Right lobe of liver (tissue), 6 donors: ENCODE data around the gene PRR5. TPM values are rescaled to one million over a fixed set of nuclear protein-coding genes. Genes with fewer than 3 reads are reported as not detected.
A peak's percentile ranks its signal among the peaks of the same experiment; 100 is the strongest.

Experiments
- ATAC-seq, 4 donors: fragments of 200-7000 bp; cut with Tn5 transposase; one replicate each; pipeline ENCODE4 v1.9.1; 2020; ENCODE audit warnings: mild to moderate bottlenecking in 4 of 4, moderate library complexity in 4 of 4
- DNase-seq, 3 donors: peaks; one replicate each; pipeline ENCODE4 v3.0.0-alpha.2; 2020
- H3K27ac ChIP-seq, 3 donors: fragments of 200-600 bp; one replicate each; pipeline ENCODE4 v1.8.0; 2022
- H3K27me3 ChIP-seq, 2 donors: fragments of 200-600 bp; one replicate each; pipeline ENCODE4 v1.8.0; 2022
- H3K36me3 ChIP-seq, 4 donors: fragments of 200-600 bp; sonication (generic) in 1 of 4; one replicate each; pipeline versions ENCODE4 v1.5.1 to v1.8.0; 2017 to 2022; ENCODE audit warnings: control low read depth in 1 of 4
- H3K4me1 ChIP-seq, 4 donors: fragments of 200-600 bp; sonication (generic) in 1 of 4; one replicate each; pipeline versions ENCODE4 v1.5.1 to v1.8.0; 2017 to 2022; ENCODE audit warnings: control low read depth in 1 of 4
- H3K4me3 ChIP-seq, 3 donors: fragments of 200-600 bp; one replicate each; pipeline ENCODE4 v1.8.0; 2022
- H3K9me3 ChIP-seq, 4 donors: fragments of 200-600 bp; sonication (generic) in 1 of 4; one replicate each; pipeline versions ENCODE4 v1.5.1 to v1.8.0; 2017 to 2022; ENCODE audit warnings: control low read depth in 1 of 4
- POLR2A ChIP-seq: fragments of 450-650 bp; IDR thresholded peaks from one replicate; pipeline ENCODE4 v1.6.1; 2017; ENCODE audit warnings: antibody characterized with exemption, mild to moderate bottlenecking
- WGBS: methylation state at CpG from one replicate; pipeline ENCODE4 v1.1.6; 2018; ENCODE audit warnings: low coverage, low lambda C conversion rate; ENCODE audit not compliant: insufficient coverage; ENCODE audit errors: missing lambda C conversion rate; 5-methylcytosine and 5-hydroxymethylcytosine counted together
- intact Hi-C, 2 donors: fragments of 100-400 bp; cut with DNase I; formaldehyde crosslinking; loops; one replicate each; pipeline versions ENCODE4 v1.11.2 to v1.14.1; 2022
- total RNA-seq, 6 experiments: library from RNA; depleted of rRNA in 2 of 6; stranded (reverse); fragments of >200 nt in 2 of 6; fragmentation: NEBNext Ultra II Directional in 3 of 6; extraction: Animal tissue kit (Norgen Biotek cat#: 25700) in 3 of 6; gene quantifications; one replicate each; pipeline versions ENCODE4 v1.1.0 to v1.2.4, GENCODE V29; 2016 to 2023
- TF ChIP-seq, protein P1 (sequence below), 4 donors: fragments of 200-600 bp in 3 of 4; fragments of 450-650 bp in 1 of 4; IDR thresholded peaks; one replicate each; pipeline versions ENCODE4 v1.5.1 to v1.8.0; 2016 to 2022; ENCODE audit warnings: antibody characterized with exemption in 4 of 4, mild to moderate bottlenecking in 2 of 4
- donor health status: DM: no; HTN: yes; CAD: no.
- donor health status: DM: no; HTN: no; CAD: no.
- donor health status: DM: no; HTN: no; CAD: no.
- donor health status: DM: no; HTN: yes; CAD: no.
- donor health status: DM: no; HTN: yes; CAD: no.

Gene PRR5
- total RNA-seq, 6 experiments from 2014 or later = 14.1 to 25.3 (median 20.2) TPM

DNA sequence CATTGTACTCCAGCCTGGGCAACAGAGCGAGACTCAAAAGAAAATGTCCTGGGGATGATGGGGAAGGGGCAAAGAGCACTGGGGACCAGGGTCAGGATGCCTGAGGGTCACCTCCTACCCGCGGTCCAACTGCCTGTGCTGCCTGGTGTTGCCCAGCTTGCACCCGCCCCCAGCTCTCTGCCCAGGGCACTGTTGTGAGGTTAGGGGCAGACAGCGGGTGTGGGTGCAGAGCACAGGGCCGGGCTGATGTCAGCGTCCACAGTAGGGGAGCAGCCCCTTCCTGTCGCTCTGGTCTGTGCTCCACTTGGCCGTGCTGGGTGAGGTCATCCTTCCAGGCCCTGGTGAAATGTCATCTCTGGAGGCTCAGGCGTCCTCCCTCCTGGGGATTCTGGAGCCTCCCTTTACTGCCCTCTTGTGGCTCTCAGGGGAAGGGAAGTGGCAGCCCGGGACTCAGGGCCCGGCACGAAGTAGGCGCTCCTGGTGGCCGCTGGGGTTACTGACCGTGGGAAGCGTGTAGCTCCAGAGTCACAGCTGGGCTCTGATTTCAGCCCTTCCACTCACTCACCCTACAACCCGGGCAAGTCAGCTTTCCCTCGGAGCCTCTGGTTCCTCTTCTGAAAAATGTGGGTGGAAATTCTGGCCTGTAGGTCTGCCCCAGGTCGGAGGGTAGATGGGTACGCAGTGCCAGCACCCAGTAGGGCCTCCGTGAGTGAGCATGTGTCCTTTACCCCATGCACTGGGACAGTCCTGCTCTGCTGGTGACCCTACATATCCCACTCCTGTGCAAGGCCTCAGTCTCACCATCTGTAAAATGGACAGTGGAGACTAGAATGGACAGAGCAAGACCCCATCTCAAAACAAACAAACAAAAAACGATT, 17.3 kb upstream of the PRR5 start:
- Histone ChIP-seq H3K27ac (no peak overlapping the region), H3K4me3 (no peak overlapping the region), H3K36me3 (no peaks in the 10 kb centered on the region), H3K4me1 (peaks cover 0 to 2% (median 0%) of the 10 kb centered on the region in 4 donors), H3K27me3 (no peaks in the 10 kb centered on the region), H3K9me3 (no peaks in the 10 kb centered on the region)
- TF ChIP-seq, protein P1, sequence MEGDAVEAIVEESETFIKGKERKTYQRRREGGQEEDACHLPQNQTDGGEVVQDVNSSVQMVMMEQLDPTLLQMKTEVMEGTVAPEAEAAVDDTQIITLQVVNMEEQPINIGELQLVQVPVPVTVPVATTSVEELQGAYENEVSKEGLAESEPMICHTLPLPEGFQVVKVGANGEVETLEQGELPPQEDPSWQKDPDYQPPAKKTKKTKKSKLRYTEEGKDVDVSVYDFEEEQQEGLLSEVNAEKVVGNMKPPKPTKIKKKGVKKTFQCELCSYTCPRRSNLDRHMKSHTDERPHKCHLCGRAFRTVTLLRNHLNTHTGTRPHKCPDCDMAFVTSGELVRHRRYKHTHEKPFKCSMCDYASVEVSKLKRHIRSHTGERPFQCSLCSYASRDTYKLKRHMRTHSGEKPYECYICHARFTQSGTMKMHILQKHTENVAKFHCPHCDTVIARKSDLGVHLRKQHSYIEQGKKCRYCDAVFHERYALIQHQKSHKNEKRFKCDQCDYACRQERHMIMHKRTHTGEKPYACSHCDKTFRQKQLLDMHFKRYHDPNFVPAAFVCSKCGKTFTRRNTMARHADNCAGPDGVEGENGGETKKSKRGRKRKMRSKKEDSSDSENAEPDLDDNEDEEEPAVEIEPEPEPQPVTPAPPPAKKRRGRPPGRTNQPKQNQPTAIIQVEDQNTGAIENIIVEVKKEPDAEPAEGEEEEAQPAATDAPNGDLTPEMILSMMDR (IDR thresholded peaks at IDR 0.05) = peak; percentile 95 to 99 (median 98)
- no peak for TF ChIP-seq POLR2A
- ATAC-seq (peak; percentile 95 to 98 (median 96)), DNase-seq (peak; percentile 79 to 85 (median 83))
- intact Hi-C loops = no loop called here
- 11% methylated on average over 5 of the region's 23 CpGs for WGBS

DNA sequence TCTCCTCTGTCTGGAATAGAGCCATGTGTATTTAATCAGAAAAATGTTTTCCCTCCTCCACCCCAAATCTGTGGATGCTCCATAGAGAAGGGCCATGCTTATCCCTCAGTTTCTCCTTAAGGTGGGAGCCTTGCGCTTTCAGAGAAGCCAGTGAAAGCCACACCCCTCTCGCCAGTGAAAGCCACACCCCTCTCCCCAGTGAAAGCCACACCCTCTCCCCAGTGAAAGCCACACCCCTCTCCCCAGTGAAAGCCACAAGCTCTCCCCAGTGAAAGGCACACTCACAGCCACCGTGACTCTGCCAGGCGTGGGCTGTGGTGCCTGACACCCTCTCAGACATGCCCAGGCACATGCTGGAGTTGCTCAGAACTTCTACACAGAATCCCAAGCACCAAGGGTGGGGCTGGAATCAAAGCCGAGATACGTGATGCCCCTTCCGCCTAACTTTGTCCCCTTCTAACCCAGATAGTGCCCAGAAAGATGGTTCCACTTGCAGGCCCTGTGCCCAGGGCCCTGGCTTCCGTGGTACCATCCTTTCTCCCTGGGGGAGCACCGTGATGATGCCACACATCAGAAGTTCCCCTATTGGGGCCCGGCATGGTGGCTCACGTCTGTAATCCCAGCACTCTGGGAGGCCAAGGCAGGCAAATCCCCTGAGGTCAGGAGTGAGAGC, 16.5 kb upstream of the PRR5 start:
- WGBS = 23% methylated on average over 4 of the region's 11 CpGs
- DNase-seq (no peak), ATAC-seq (peak; percentile 43 to 58 (median 44))
- Histone ChIP-seq H3K4me1 (peaks cover 0 to 2% (median 0%) of the 10 kb centered on the region in 4 donors), H3K27me3 (no peaks in the 10 kb centered on the region), H3K4me3 (no peak overlapping the region), H3K27ac (no peak overlapping the region), H3K36me3 (no peaks in the 10 kb centered on the region), H3K9me3 (no peaks in the 10 kb centered on the region)
- TF ChIP-seq, protein P1 (IDR thresholded peaks at IDR 0.05) = no peak
- TF ChIP-seq POLR2A = no peak
- intact Hi-C loops = no loop called here

DNA sequence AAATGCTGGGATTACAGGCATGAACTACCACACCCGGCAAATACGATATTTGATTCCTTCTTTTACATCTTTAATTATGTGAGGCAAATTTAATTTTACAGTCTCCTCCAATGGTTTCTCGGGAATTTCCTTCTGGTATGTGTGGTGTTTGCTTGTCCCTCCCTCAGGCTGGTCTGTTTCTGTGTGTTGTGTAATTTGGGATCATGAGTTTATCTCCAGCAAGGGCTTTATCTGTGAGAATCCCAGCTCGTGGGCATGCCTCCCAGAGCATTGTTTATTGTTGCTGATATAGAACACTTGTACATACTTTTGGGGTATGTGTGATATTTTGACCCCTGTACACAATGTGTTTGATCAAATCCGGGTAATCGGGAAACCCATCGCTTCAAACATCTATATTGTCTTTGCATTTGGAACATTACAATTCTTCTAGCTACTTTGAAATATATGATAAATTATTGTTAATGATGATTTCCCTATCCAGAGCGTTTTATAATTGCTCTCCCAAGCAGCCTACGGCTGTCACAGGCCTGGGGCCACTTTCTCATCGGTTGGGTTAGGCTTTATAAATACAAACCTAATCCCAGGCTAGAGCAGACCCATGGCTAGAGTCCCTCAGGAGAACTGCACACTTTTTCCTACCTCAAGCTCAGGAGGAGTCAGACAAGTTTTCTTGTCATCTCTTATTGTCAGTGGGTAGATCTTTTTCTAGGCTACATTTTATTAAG, 15.0 kb upstream of the PRR5 start:
- Histone ChIP-seq H3K27me3 (no peaks in the 10 kb centered on the region), H3K9me3 (no peaks in the 10 kb centered on the region), H3K4me3 (no peak overlapping the region), H3K27ac (no peak overlapping the region), H3K36me3 (no peaks in the 10 kb centered on the region), H3K4me1 (peaks cover 0 to 2% (median 0%) of the 10 kb centered on the region in 4 donors)
- DNase-seq (no peak), ATAC-seq (no peak)
- WGBS = 33% methylated on average over 10 of the region's 10 CpGs
- TF ChIP-seq, protein P1 (IDR thresholded peaks at IDR 0.05) = no peak
- TF ChIP-seq POLR2A = no peak
- intact Hi-C loops = no loop called here

DNA sequence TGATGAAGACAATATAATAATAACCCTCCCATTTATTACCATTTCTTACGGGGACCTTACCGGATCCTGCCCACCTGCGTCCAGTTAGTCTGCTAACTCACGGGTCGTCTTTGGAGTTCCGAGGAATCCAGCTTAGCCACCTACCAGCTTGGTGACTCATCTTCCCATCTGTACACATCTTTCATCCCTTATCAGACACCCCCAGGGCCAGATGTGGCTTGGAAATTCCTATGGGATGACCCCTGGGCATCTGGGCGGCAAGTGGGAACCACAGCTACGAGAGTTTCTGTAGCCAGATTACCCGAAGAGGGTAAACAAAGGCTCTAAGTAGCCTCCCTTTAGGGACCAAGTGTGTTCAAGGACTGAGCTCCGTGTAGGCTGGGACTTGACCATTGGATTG, 12.8 kb upstream of the PRR5 start:
- intact Hi-C loops = no loop called here
- 82% methylated on average over 9 of the region's 10 CpGs for WGBS
- no peaks in the 10 kb centered on the region for H3K9me3 ChIP-seq

More for the DNA sequence above, 12.8 kb upstream of the PRR5 start:
- no peak overlapping the region for H3K27ac ChIP-seq
- DNase-seq (no peak), ATAC-seq (no peak)
- no peak for TF ChIP-seq POLR2A
- TF ChIP-seq, protein P1 (IDR thresholded peaks at IDR 0.05) = no peak
- no peaks in the 10 kb centered on the region for H3K36me3 ChIP-seq
- no peak overlapping the region for H3K4me3 ChIP-seq
- peaks cover 0 to 2% (median 0%) of the 10 kb centered on the region in 4 donors for H3K4me1 ChIP-seq
- H3K27me3 ChIP-seq = no peaks in the 10 kb centered on the region
